CD14-positive monocyte (primary cell): ENCODE measurements around the gene KNG1. TPM values are rescaled to one million over a fixed set of nuclear protein-coding genes. Genes with fewer than 3 reads are reported as not detected.

Experiments
- DNase-seq, 3 donors: peaks; one replicate each; pipeline ENCODE4 v3.0.0-alpha.2; 2011 to 2022
- H2AFZ ChIP-seq: 2 replicates; pipeline ENCODE4 v1.6.0; 2012; ENCODE audit warnings: mild to moderate bottlenecking, low read depth, low read length, inconsistent platforms; ENCODE audit not compliant: insufficient read depth, poor library complexity, severe bottlenecking
- H3K27ac ChIP-seq, 2 donors: 1 replicate in 1 of 2; 2 replicates in 1 of 2; pipeline ENCODE4 v1.5.1; 2012 to 2013; ENCODE audit warnings: low read length in 2 of 2, control low read depth in 1 of 2, inconsistent platforms in 1 of 2, low read depth in 1 of 2, mild to moderate bottlenecking in 1 of 2
- H3K27me3 ChIP-seq, 2 donors: one replicate each; pipeline versions ENCODE4 v1.6.0 to v1.6.1; 2011 to 2013; ENCODE audit warnings: low read length in 2 of 2; ENCODE audit not compliant: control insufficient read depth in 2 of 2, insufficient read depth in 2 of 2
- H3K36me3 ChIP-seq, 2 donors: replicated peaks in 1 of 2; 1 replicate in 1 of 2; 2 replicates in 1 of 2; pipeline versions ENCODE4 v1.5.1 to v1.6.1; 2012 to 2013; ENCODE audit warnings: low read length in 2 of 2, control low read depth in 1 of 2, inconsistent platforms in 1 of 2, mild to moderate bottlenecking in 1 of 2; ENCODE audit not compliant: insufficient read depth in 2 of 2, control insufficient read depth in 1 of 2
- H3K4me1 ChIP-seq, 2 donors: 1 replicate in 1 of 2; 2 replicates in 1 of 2; pipeline versions ENCODE4 v1.5.1 to v1.6.1; 2012 to 2013; ENCODE audit warnings: low read length in 2 of 2, control low read depth in 1 of 2, inconsistent platforms in 1 of 2, mild to moderate bottlenecking in 1 of 2, moderate library complexity in 1 of 2; ENCODE audit not compliant: insufficient read depth in 2 of 2, control insufficient read depth in 1 of 2
- H3K4me2 ChIP-seq: replicated peaks from 2 replicates; pipeline ENCODE3; 2012; ENCODE audit warnings: low read length, moderate library complexity, mild to moderate bottlenecking; ENCODE audit not compliant: poor library complexity, severe bottlenecking; ENCODE audit errors: extremely low read depth
- H3K4me3 ChIP-seq, 3 experiments: fragments of 200-600 bp in 1 of 3; sonication (generic) in 1 of 3; replicated peaks in 1 of 3; 1 replicate in 2 of 3; 2 replicates in 1 of 3; pipeline ENCODE4 v1.5.1; 2011 to 2013; ENCODE audit warnings: low read length in 3 of 3, mild to moderate bottlenecking in 3 of 3, control low read depth in 2 of 3, low read depth in 2 of 3, inconsistent platforms in 1 of 3, moderate library complexity in 1 of 3
- H3K79me2 ChIP-seq: 2 replicates; pipeline ENCODE4 v1.6.0; 2012; ENCODE audit warnings: mild to moderate bottlenecking, control low read depth, inconsistent platforms, low read length, moderate library complexity; ENCODE audit not compliant: insufficient read depth
- H3K9ac ChIP-seq: 2 replicates; pipeline ENCODE4 v1.6.0; 2017; ENCODE audit warnings: low read length, mild to moderate bottlenecking; ENCODE audit not compliant: insufficient read depth, poor library complexity, severe bottlenecking
- H3K9me3 ChIP-seq, 2 donors: replicated peaks in 1 of 2; 1 replicate in 1 of 2; 2 replicates in 1 of 2; pipeline versions ENCODE4 v1.5.1 to v1.6.1; 2012 to 2013; ENCODE audit warnings: low read length in 2 of 2, control low read depth in 1 of 2; ENCODE audit not compliant: control insufficient read depth in 1 of 2, insufficient read depth in 1 of 2
- H4K20me1 ChIP-seq: 2 replicates; pipeline ENCODE4 v1.6.0; 2012; ENCODE audit warnings: mild to moderate bottlenecking, low read length, control low read depth, moderate library complexity; ENCODE audit not compliant: insufficient read depth
- H3K27ac Mint-ChIP-seq, 7 donors: one replicate each; pipeline ENCODE4 v1.8.0; 2020; ENCODE audit warnings: mild to moderate bottlenecking in 7 of 7, mixed read lengths in 7 of 7, moderate library complexity in 6 of 7, inconsistent platforms in 2 of 7
- H3K27me3 Mint-ChIP-seq, 3 donors: one replicate each; pipeline ENCODE4 v1.8.0; 2021 to 2022; ENCODE audit warnings: low read depth in 3 of 3, mild to moderate bottlenecking in 3 of 3, mixed read lengths in 3 of 3, moderate library complexity in 3 of 3, inconsistent platforms in 1 of 3
- H3K36me3 Mint-ChIP-seq, 2 donors: one replicate each; pipeline ENCODE4 v1.8.0; 2020; ENCODE audit warnings: mixed read lengths in 2 of 2, inconsistent platforms in 1 of 2, mild to moderate bottlenecking in 1 of 2
- H3K4me1 Mint-ChIP-seq: one replicate; pipeline ENCODE4 v1.8.0; 2020; ENCODE audit warnings: mild to moderate bottlenecking, mixed read lengths
- H3K4me3 Mint-ChIP-seq, 2 donors: one replicate each; pipeline ENCODE4 v1.8.0; 2020; ENCODE audit warnings: mild to moderate bottlenecking in 2 of 2, mixed read lengths in 2 of 2, moderate library complexity in 1 of 2
- H3K9me3 Mint-ChIP-seq, 7 donors: one replicate each; pipeline ENCODE4 v1.8.0; 2020 to 2022; ENCODE audit warnings: mixed read lengths in 7 of 7, mild to moderate bottlenecking in 6 of 7, moderate library complexity in 6 of 7, inconsistent platforms in 2 of 7
- CTCF ChIP-seq: fragments of 200-600 bp; IDR thresholded peaks from one replicate; pipeline ENCODE4 v1.8.0; 2022; ENCODE audit warnings: antibody characterized with exemption, mild to moderate bottlenecking
- WGBS: methylation state at CpG from one replicate; pipeline ENCODE4 v1.1.5; 2013; ENCODE audit warnings: missing lambda C conversion rate; ENCODE audit not compliant: insufficient coverage; 5-methylcytosine and 5-hydroxymethylcytosine counted together
- intact Hi-C, 2 donors: fragments of 100-400 bp; cut with micrococcal nuclease; formaldehyde crosslinking; loops; one replicate each; pipeline versions ENCODE4 v1.15.0 to v1.15.1; 2023
- polyA plus RNA-seq, 3 donors: library from polyadenylated mRNA; depleted of rRNA in 1 of 3; unstranded in 2 of 3; stranded (reverse) in 1 of 3; fragments of 300-500 nt in 2 of 3; fragments of >200 nt in 1 of 3; fragmentation: Illumina TruSeq in 2 of 3; gene quantifications; 1 replicate in 2 of 3; 2 replicates in 1 of 3; pipeline ENCODE4 v1.2.3, GENCODE V29; 2012 to 2021

KNG1 gene
- polyA plus RNA-seq, 3 donors = not detected

- H3K36me3 ChIP-seq = no peaks in the 10 kb centered on the region
- WGBS = 63% methylated on average over 3 of the region's 7 CpGs
- H3K4me3 Mint-ChIP-seq = no peak overlapping the region
- TF ChIP-seq CTCF = no peak
- H3K79me2 ChIP-seq = no peaks in the 10 kb centered on the region
- H3K9ac ChIP-seq = no peak overlapping the region
- peaks cover 4% of the 10 kb centered on the region for H3K4me1 Mint-ChIP-seq
- H4K20me1 ChIP-seq = no peaks in the 10 kb centered on the region
- H3K4me2 ChIP-seq = no peak overlapping the region
- DNase-seq = no peak
- no peaks in the 10 kb centered on the region for H3K36me3 Mint-ChIP-seq
- H3K9me3 ChIP-seq = no peaks in the 10 kb centered on the region
- peaks cover 2 to 7% (median 3%) of the 10 kb centered on the region in 3 donors for H3K27me3 Mint-ChIP-seq
- H3K4me1 ChIP-seq = no peaks in the 10 kb centered on the region
- intact Hi-C loops = no loop called here
- no peak overlapping the region for H3K27ac Mint-ChIP-seq
- no peaks in the 10 kb centered on the region for H3K27me3 ChIP-seq
- H3K27ac ChIP-seq = no peak overlapping the region
- H3K4me3 ChIP-seq = no peak overlapping the region
- no peaks in the 10 kb centered on the region for H3K9me3 Mint-ChIP-seq
- H2AFZ ChIP-seq = no peak overlapping the region
Observed at GRCh38 chr3:186754006-186754405, 36.8 kb downstream of the KNG1 start.

DNA sequence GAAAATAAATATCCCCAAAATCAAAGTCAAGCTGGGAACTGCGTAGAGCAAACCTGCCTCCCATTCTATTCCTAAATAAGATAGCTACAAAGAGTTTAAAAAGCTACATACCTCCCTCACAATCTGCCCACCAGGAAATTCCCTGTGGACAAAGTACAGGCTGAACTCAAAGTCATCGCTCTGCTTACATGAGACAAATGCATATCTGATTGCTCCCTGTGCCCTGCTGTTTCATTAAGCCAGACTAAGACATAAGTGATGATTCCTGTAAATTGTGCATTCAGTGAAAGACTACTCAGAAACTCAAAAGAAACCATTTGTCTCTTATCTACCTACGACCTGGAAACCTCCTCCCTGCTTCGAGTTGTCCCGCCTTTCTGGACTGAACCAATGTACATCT is 37.7 kb downstream of the KNG1 start:
- Mint-ChIP-seq H3K4me3 (no peak overlapping the region), H3K36me3 (no peaks in the 10 kb centered on the region), H3K9me3 (no peaks in the 10 kb centered on the region), H3K27me3 (peaks cover 0 to 3% (median 2%) of the 10 kb centered on the region in 3 donors), H3K27ac (peak overlapping the region in 1 of 7 donors; percentile 23), H3K4me1 (peaks cover 4% of the 10 kb centered on the region)
- H3K9me3 ChIP-seq = no peaks in the 10 kb centered on the region
- no peak overlapping the region for H2AFZ ChIP-seq
- no peaks in the 10 kb centered on the region for H4K20me1 ChIP-seq
- no peaks in the 10 kb centered on the region for H3K4me1 ChIP-seq
- intact Hi-C loops = no loop called here
- H3K9ac ChIP-seq = no peak overlapping the region
- H3K36me3 ChIP-seq = no peaks in the 10 kb centered on the region
- no peaks in the 10 kb centered on the region for H3K27me3 ChIP-seq
- H3K27ac ChIP-seq = no peak overlapping the region
- DNase-seq = no peak
- no peak overlapping the region for H3K4me2 ChIP-seq
- WGBS = 95% methylated on average over 4 of the region's 5 CpGs
- no peaks in the 10 kb centered on the region for H3K79me2 ChIP-seq
- no peak for TF ChIP-seq CTCF
- H3K4me3 ChIP-seq = no peak overlapping the region
